Calu3 (cell line): Measurements from ENCODE around the gene ZFP36. TPM values are rescaled to one million over a fixed set of nuclear protein-coding genes. Genes with fewer than 3 reads are reported as not detected.

Source experiments
- BruUV-seq: library from RNA; stranded (reverse); fragments of 400-500 nt; replicated peaks from 2 replicates; lab custom pipeline; 2021; lab: Mats Ljungman, UMichigan
- CTCF ChIA-PET: fragments of 300-600 bp; sonication (Branson Sonifier 250); formaldehyde crosslinking; loops from one replicate; lab custom pipeline; 2022; ENCODE audit warnings: antibody characterized with exemption; lab: Charles Lee
- DNase-seq: peaks from one replicate; pipeline ENCODE4 v3.0.0; 2022
- H3K27ac Mint-ChIP-seq: one replicate; pipeline ENCODE4 v1.8.0; 2022; ENCODE audit warnings: mixed read lengths; ENCODE audit not compliant: unreplicated experiment
- H3K27me3 Mint-ChIP-seq: one replicate; pipeline ENCODE4 v1.8.0; 2022; ENCODE audit warnings: mixed read lengths; ENCODE audit not compliant: unreplicated experiment
- H3K36me3 Mint-ChIP-seq: one replicate; pipeline ENCODE4 v1.8.0; 2022; ENCODE audit warnings: mild to moderate bottlenecking, moderate library complexity, mixed read lengths; ENCODE audit not compliant: insufficient read depth, unreplicated experiment
- H3K4me1 Mint-ChIP-seq: one replicate; pipeline ENCODE4 v1.8.0; 2022; ENCODE audit warnings: mild to moderate bottlenecking, low read depth, mixed read lengths; ENCODE audit not compliant: unreplicated experiment
- H3K4me3 Mint-ChIP-seq: one replicate; pipeline ENCODE4 v1.8.0; 2022; ENCODE audit warnings: mild to moderate bottlenecking, low read depth, moderate library complexity, mixed read lengths; ENCODE audit not compliant: unreplicated experiment
- H3K9me3 Mint-ChIP-seq: one replicate; pipeline ENCODE4 v1.8.0; 2022; ENCODE audit warnings: low read depth, mixed read lengths; ENCODE audit not compliant: unreplicated experiment
- intact Hi-C: fragments of 100-400 bp; cut with micrococcal nuclease; formaldehyde crosslinking; loops from one replicate; pipeline ENCODE4 v1.10.0; 2022; ENCODE audit not compliant: unreplicated experiment
- total RNA-seq: library from RNA; stranded (reverse); gene quantifications from 2 replicates; pipeline ENCODE4 v1.2.3, GENCODE V29; 2022
- TF ChIP-seq, protein P1 (sequence below): fragments of 200-600 bp; IDR thresholded peaks from one replicate; pipeline ENCODE4 v1.8.0; 2022; ENCODE audit warnings: antibody characterized with exemption; ENCODE audit not compliant: unreplicated experiment

ZFP36 gene
- total RNA-seq, 1 experiment from 2014 or later: 70.8 TPM

DNA sequence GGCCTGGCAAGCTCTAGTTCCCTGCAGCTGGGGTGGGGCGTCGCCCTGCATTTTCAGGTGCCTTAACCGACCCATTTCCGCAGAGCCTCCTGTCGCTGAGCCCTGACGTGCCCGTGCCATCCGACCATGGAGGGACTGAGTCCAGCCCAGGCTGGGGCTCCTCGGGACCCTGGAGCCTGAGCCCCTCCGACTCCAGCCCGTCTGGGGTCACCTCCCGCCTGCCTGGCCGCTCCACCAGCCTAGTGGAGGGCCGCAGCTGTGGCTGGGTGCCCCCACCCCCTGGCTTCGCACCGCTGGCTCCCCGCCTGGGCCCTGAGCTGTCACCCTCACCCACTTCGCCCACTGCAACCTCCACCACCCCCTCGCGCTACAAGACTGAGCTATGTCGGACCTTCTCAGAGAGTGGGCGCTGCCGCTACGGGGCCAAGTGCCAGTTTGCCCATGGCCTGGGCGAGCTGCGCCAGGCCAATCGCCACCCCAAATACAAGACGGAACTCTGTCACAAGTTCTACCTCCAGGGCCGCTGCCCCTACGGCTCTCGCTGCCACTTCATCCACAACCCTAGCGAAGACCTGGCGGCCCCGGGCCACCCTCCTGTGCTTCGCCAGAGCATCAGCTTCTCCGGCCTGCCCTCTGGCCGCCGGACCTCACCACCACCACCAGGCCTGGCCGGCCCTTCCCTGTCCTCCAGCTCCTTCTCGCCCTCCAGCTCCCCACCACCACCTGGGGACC lies 1.2 kb downstream of the ZFP36 start:
- Mint-ChIP-seq H3K36me3 (peaks cover 100% of the 10 kb centered on the region), H3K4me3 (peak overlapping the region; percentile 77), H3K27ac (peak overlapping the region; percentile 94), H3K27me3 (no peaks in the 10 kb centered on the region), H3K9me3 (no peaks in the 10 kb centered on the region), H3K4me1 (peaks cover 57% of the 10 kb centered on the region)
- BruUV-seq: no TSS peak
- peak; percentile 87 for DNase-seq
- TF ChIP-seq, protein P1, sequence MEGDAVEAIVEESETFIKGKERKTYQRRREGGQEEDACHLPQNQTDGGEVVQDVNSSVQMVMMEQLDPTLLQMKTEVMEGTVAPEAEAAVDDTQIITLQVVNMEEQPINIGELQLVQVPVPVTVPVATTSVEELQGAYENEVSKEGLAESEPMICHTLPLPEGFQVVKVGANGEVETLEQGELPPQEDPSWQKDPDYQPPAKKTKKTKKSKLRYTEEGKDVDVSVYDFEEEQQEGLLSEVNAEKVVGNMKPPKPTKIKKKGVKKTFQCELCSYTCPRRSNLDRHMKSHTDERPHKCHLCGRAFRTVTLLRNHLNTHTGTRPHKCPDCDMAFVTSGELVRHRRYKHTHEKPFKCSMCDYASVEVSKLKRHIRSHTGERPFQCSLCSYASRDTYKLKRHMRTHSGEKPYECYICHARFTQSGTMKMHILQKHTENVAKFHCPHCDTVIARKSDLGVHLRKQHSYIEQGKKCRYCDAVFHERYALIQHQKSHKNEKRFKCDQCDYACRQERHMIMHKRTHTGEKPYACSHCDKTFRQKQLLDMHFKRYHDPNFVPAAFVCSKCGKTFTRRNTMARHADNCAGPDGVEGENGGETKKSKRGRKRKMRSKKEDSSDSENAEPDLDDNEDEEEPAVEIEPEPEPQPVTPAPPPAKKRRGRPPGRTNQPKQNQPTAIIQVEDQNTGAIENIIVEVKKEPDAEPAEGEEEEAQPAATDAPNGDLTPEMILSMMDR: no peak
- CTCF ChIA-PET: interaction anchor here (0.6 to 2.4 kb wide), 3 partner anchors 10 to 17 kb away, joined by 3 to 11 read pairs (median 8); partner anchors contain the start of genes MED29 and PAF1
- intact Hi-C loops: no loop called here

DNA sequence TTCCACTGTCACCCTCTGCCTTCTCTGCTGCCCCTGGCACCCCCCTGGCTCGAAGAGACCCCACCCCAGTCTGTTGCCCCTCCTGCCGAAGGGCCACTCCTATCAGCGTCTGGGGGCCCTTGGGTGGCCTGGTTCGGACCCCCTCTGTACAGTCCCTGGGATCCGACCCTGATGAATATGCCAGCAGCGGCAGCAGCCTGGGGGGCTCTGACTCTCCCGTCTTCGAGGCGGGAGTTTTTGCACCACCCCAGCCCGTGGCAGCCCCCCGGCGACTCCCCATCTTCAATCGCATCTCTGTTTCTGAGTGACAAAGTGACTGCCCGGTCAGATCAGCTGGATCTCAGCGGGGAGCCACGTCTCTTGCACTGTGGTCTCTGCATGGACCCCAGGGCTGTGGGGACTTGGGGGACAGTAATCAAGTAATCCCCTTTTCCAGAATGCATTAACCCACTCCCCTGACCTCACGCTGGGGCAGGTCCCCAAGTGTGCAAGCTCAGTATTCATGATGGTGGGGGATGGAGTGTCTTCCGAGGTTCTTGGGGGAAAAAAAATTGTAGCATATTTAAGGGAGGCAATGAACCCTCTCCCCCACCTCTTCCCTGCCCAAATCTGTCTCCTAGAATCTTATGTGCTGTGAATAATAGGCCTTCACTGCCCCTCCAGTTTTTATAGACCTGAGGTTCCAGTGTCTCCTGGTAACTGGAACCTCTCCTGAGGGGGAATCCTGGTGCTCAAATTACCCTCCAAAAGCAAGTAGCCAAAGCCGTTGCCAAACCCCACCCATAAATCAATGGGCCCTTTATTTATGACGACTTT lies 2.0 kb downstream of the ZFP36 start:
- peak overlapping the region; percentile 77 for H3K4me3 Mint-ChIP-seq
- intact Hi-C loops: no loop called here
- TF ChIP-seq, protein P1: no peak
- TSS peak; percentile 83 for BruUV-seq
- peak; percentile 32 for DNase-seq
- H3K4me1 Mint-ChIP-seq: peaks cover 52% of the 10 kb centered on the region
- peak overlapping the region; percentile 94 for H3K27ac Mint-ChIP-seq
- CTCF ChIA-PET: interaction anchor here (0.7 to 2.4 kb wide), 3 partner anchors 10 to 18 kb away, joined by 3 to 11 read pairs (median 4); partner anchors contain the start of genes MED29 and PAF1
- peaks cover 100% of the 10 kb centered on the region for H3K36me3 Mint-ChIP-seq
- no peaks in the 10 kb centered on the region for H3K9me3 Mint-ChIP-seq
- no peaks in the 10 kb centered on the region for H3K27me3 Mint-ChIP-seq

DNA sequence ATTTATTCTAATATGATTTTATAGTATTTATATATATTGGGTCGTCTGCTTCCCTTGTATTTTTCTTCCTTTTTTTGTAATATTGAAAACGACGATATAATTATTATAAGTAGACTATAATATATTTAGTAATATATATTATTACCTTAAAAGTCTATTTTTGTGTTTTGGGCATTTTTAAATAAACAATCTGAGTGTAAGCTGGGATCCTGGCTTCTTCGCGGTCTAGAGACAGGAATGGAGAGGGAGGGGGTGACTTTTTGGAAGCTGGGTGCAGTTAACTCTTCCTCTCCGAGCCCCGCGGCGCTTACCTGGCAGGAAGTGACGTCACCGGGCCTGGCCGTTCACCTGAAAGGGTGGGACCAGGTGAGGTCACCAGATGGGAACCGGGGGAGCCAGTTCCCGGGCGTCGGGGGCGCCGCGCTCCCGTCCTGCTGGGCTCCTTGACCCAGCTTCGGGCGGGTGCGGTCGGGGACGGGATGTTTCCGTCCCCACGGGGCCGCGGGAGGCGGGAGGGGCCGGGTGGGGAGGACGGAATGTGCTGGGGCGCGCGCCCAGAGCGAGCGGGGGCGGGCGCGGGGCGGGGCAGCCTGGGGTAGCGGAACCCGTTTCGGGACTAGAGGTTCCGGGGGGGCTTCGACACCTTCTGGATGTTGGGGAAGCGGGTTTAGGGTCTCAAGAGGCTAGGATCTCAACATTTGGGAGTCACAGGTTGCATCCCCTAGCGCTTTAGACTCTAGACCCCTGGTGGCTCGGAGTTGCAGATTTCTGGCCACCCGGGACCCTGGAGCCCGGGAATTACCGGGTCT lies 2.8 kb downstream of the ZFP36 start:
- no peaks in the 10 kb centered on the region for H3K27me3 Mint-ChIP-seq
- intact Hi-C loops: loop anchor here (5.0 kb wide), 1 partner anchor 287 kb away; no protein-coding TSS in a partner anchor

More for the DNA sequence above, 2.8 kb downstream of the ZFP36 start:
- Mint-ChIP-seq H3K4me1 (peaks cover 55% of the 10 kb centered on the region), H3K36me3 (peaks cover 98% of the 10 kb centered on the region), H3K9me3 (no peaks in the 10 kb centered on the region), H3K27ac (peak overlapping the region; percentile 94), H3K4me3 (peak overlapping the region; percentile 77)
- no TSS peak for BruUV-seq
- CTCF ChIA-PET: interaction anchor here (0.5 to 1.0 kb wide), 3 partner anchors 11 to 19 kb away, joined by 3 to 4 read pairs (median 3); partner anchors contain the start of genes MED29 and PAF1
- peak; percentile 99 for DNase-seq
- TF ChIP-seq, protein P1: no peak
